Caco-2 (cell line): ENCODE data around the gene HS3ST1. TPM values are rescaled to one million over a fixed set of nuclear protein-coding genes. Genes with fewer than 3 reads are reported as not detected.

ENCODE experiments used
- BruUV-seq: library from RNA; stranded (reverse); fragments of 400-500 nt; replicated peaks from 2 replicates; lab custom pipeline; 2021; lab: Mats Ljungman, UMichigan
- CTCF ChIA-PET: fragments of 300-600 bp; sonication (Branson Sonifier 250); formaldehyde crosslinking; loops from one replicate; lab custom pipeline; 2022; ENCODE audit warnings: antibody characterized with exemption; lab: Charles Lee
- POLR2A ChIA-PET: fragments of 300-600 bp; sonication (Branson Sonifier 250); formaldehyde crosslinking; loops from one replicate; lab custom pipeline; 2022; ENCODE audit warnings: antibody characterized with exemption; lab: Charles Lee
- DNase-seq, 2 experiments: peaks; one replicate each; pipeline versions ENCODE4 v3.0.0 to v3.0.0-alpha.2; 2020 to 2022
- H3K27me3 ChIP-seq: replicated peaks from 2 replicates; pipeline ENCODE4 v1.6.0; 2011; ENCODE audit warnings: low read length; ENCODE audit not compliant: control insufficient read depth, insufficient read depth
- H3K36me3 ChIP-seq: 2 replicates; pipeline ENCODE4 v1.5.1; 2011; ENCODE audit warnings: low read length; ENCODE audit not compliant: control insufficient read depth, insufficient read depth
- H3K4me1 ChIP-seq: fragments of 250-450 bp; sonication (Bioruptor Pico); 2 replicates; pipeline ENCODE4 v1.5.1; 2020; ENCODE audit warnings: mild to moderate bottlenecking
- H3K4me3 ChIP-seq: 2 replicates; pipeline ENCODE4 v1.5.1; 2011; ENCODE audit warnings: low read depth, mild to moderate bottlenecking, control low read depth, low read length
- H3K9me3 ChIP-seq: fragments of 250-450 bp; sonication (Bioruptor Pico); 2 replicates; pipeline ENCODE4 v1.5.1; 2020; ENCODE audit warnings: mild to moderate bottlenecking, moderate library complexity
- H3K27ac Mint-ChIP-seq: one replicate; pipeline ENCODE4 v1.8.0; 2022; ENCODE audit warnings: mixed read lengths; ENCODE audit not compliant: unreplicated experiment
- H3K27me3 Mint-ChIP-seq: one replicate; pipeline ENCODE4 v1.8.0; 2022; ENCODE audit warnings: mixed read lengths; ENCODE audit not compliant: insufficient read depth, unreplicated experiment
- H3K36me3 Mint-ChIP-seq: one replicate; pipeline ENCODE4 v1.8.0; 2022; ENCODE audit warnings: mild to moderate bottlenecking, mixed read lengths; ENCODE audit not compliant: insufficient read depth, unreplicated experiment
- H3K4me1 Mint-ChIP-seq: one replicate; pipeline ENCODE4 v1.8.0; 2022; ENCODE audit warnings: low read depth, mixed read lengths; ENCODE audit not compliant: unreplicated experiment
- H3K4me3 Mint-ChIP-seq: one replicate; pipeline ENCODE4 v1.8.0; 2022; ENCODE audit warnings: mild to moderate bottlenecking, moderate library complexity, mixed read lengths; ENCODE audit not compliant: unreplicated experiment
- H3K9me3 Mint-ChIP-seq: one replicate; pipeline ENCODE4 v1.8.0; 2022; ENCODE audit warnings: mixed read lengths; ENCODE audit not compliant: unreplicated experiment
- CTCF ChIP-seq, 2 experiments: fragments of 200-600 bp in 1 of 2; IDR thresholded peaks; 1 replicate in 1 of 2; 2 replicates in 1 of 2; pipeline versions ENCODE4 v1.5.1 to v1.8.0; 2011 to 2022; ENCODE audit warnings: antibody characterized with exemption in 1 of 2, control low read depth in 1 of 2, inconsistent platforms in 1 of 2, low read depth in 1 of 2, low read length in 1 of 2, mild to moderate bottlenecking in 1 of 2, moderate library complexity in 1 of 2; ENCODE audit not compliant: insufficient read depth in 1 of 2, severe bottlenecking in 1 of 2, unreplicated experiment in 1 of 2
- intact Hi-C: fragments of 100-400 bp; cut with micrococcal nuclease; formaldehyde crosslinking; loops from one replicate; pipeline ENCODE4 v1.10.0; 2022; ENCODE audit not compliant: unreplicated experiment
- total RNA-seq: library from RNA; stranded (reverse); gene quantifications from 2 replicates; pipeline ENCODE4 v1.2.3, GENCODE V29; 2022

HS3ST1 gene
- total RNA-seq, 1 experiment from 2014 or later: 4.2 TPM

GRCh38 chr4:11456401-11456800 lies 27.7 kb upstream of the HS3ST1 start:
- Histone ChIP-seq H3K27me3 (no peaks in the 10 kb centered on the region), H3K9me3 (no peaks in the 10 kb centered on the region), H3K4me3 (no peak overlapping the region), H3K36me3 (no peaks in the 10 kb centered on the region), H3K4me1 (no peaks in the 10 kb centered on the region)
- CTCF ChIA-PET: no interaction called here
- H3K27ac Mint-ChIP-seq: no peak overlapping the region
- no peaks in the 10 kb centered on the region for H3K27me3 Mint-ChIP-seq
- no peak for TF ChIP-seq CTCF (IDR thresholded peaks at IDR 0.05; ENCODE audit: insufficient read depth in 1 of 2, low read depth in 1 of 2, low read length in 1 of 2, severe bottlenecking in 1 of 2, unreplicated experiment in 1 of 2)
- H3K4me3 Mint-ChIP-seq: no peak overlapping the region
- no peak for DNase-seq
- BruUV-seq: no TSS peak
- POLR2A ChIA-PET: no interaction called here
- intact Hi-C loops: no loop called here
- H3K4me1 Mint-ChIP-seq: no peaks in the 10 kb centered on the region
- no peaks in the 10 kb centered on the region for H3K36me3 Mint-ChIP-seq
- peaks cover 19% of the 10 kb centered on the region for H3K9me3 Mint-ChIP-seq

DNA sequence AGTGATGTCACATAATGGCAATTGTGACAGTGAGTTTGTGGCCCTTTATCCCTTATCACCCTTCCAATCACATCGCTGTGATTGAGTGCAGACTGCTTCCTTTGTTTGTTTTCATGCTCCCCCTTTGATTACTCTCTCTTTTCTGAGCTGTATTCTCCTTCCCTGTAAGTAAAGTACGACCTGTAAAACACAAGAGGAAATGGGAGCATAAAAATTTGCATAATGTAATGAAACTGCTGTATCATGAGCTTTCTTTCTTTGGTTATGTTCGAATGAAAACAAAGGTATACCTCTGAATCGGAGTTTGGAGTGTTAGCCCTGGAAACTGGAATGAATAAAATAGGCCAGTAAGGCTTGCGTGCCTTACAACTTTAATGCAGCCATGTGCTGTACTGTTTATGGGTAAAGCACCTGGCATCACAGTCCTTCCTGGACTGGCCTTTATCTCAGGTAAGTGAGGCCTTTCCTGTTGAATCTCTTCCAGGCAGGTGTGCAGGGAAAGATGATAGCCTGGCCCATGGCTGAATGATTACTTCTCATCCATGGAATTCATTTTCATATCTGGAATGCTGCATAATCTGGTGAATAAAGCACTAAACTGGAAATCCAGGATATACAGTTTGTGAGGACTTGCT lies 26.6 kb upstream of the HS3ST1 start:
- Mint-ChIP-seq H3K27ac (no peak overlapping the region), H3K27me3 (peaks cover 4% of the 10 kb centered on the region), H3K4me1 (no peaks in the 10 kb centered on the region), H3K4me3 (no peak overlapping the region), H3K9me3 (peaks cover 14% of the 10 kb centered on the region), H3K36me3 (no peaks in the 10 kb centered on the region)
- no peaks in the 10 kb centered on the region for H3K4me1 ChIP-seq
- no peak for TF ChIP-seq CTCF (IDR thresholded peaks at IDR 0.05; ENCODE audit: insufficient read depth in 1 of 2, low read depth in 1 of 2, low read length in 1 of 2, severe bottlenecking in 1 of 2, unreplicated experiment in 1 of 2)
- no peaks in the 10 kb centered on the region for H3K36me3 ChIP-seq
- no peaks in the 10 kb centered on the region for H3K9me3 ChIP-seq
- POLR2A ChIA-PET: no interaction called here
- CTCF ChIA-PET: no interaction called here
- H3K27me3 ChIP-seq: no peaks in the 10 kb centered on the region
- intact Hi-C loops: no loop called here
- BruUV-seq: no TSS peak
- no peak for DNase-seq
- no peak overlapping the region for H3K4me3 ChIP-seq

- no peaks in the 10 kb centered on the region for H3K9me3 Mint-ChIP-seq
- no peak for DNase-seq
- no TSS peak for BruUV-seq
- no peak overlapping the region for H3K4me3 ChIP-seq
- no peaks in the 10 kb centered on the region for H3K4me1 ChIP-seq
- H3K27me3 ChIP-seq: no peaks in the 10 kb centered on the region
- H3K27me3 Mint-ChIP-seq: peaks cover 6% of the 10 kb centered on the region
- no peak for TF ChIP-seq CTCF (IDR thresholded peaks at IDR 0.05; ENCODE audit: insufficient read depth in 1 of 2, low read depth in 1 of 2, low read length in 1 of 2, severe bottlenecking in 1 of 2, unreplicated experiment in 1 of 2)
- H3K4me1 Mint-ChIP-seq: no peaks in the 10 kb centered on the region
- no peaks in the 10 kb centered on the region for H3K36me3 ChIP-seq
- H3K27ac Mint-ChIP-seq: no peak overlapping the region
- intact Hi-C loops: no loop called here
- H3K36me3 Mint-ChIP-seq: no peaks in the 10 kb centered on the region
- ChIA-PET CTCF (no interaction called here), POLR2A (no interaction called here)
- no peaks in the 10 kb centered on the region for H3K9me3 ChIP-seq
- no peak overlapping the region for H3K4me3 Mint-ChIP-seq
Observed at GRCh38 chr4:11451716-11452115, 23.0 kb upstream of the HS3ST1 start.
